GM23248 (cell line): ENCODE data around the gene FNTB.

Experiments used
- EZH2 ChIP-seq: fragments of 200-600 bp; sonication (generic); IDR thresholded peaks from 2 replicates; pipeline ENCODE4 v1.6.1; 2018; ENCODE audit warnings: antibody characterized with exemption, mild to moderate bottlenecking; ENCODE audit not compliant: insufficient read depth, poor library complexity, severe bottlenecking
- EZH2phosphoT487 ChIP-seq: fragments of 200-600 bp; sonication (generic); IDR thresholded peaks from 2 replicates; pipeline ENCODE4 v1.6.1; 2018; ENCODE audit warnings: antibody characterized with exemption, moderate library complexity, mild to moderate bottlenecking, low read depth; ENCODE audit not compliant: insufficient read depth

- TF ChIP-seq EZH2 (no peak), EZH2phosphoT487 (no peak)
These were observed 93.1 kb downstream of the FNTB start for GRCh38 chr14:65079768-65080167.
